Tibial artery (tissue), 4 donors: Measurements from ENCODE around the gene GAS2L3.
"Not testable (repeated sequence)": the region's sequence is repeated elsewhere in the genome, so short reads cannot be mapped to it uniquely, and the experiment has no call there.

Experiments
- DNase-seq, 2 donors: peaks; one replicate each; pipeline ENCODE4 v3.0.0-alpha.2; 2019
- H3K27ac ChIP-seq, 2 donors: fragments of 200-600 bp; sonication (generic) in 1 of 2; 1 replicate in 1 of 2; 2 replicates in 1 of 2; pipeline ENCODE4 v1.5.1; 2018 to 2019; ENCODE audit warnings: mild to moderate bottlenecking in 1 of 2
- H3K27me3 ChIP-seq, 2 donors: fragments of 200-600 bp; sonication (generic) in 1 of 2; one replicate each; pipeline versions ENCODE4 v1.5.1 to v1.6.0; 2016 to 2019
- H3K36me3 ChIP-seq, 3 donors: fragments of 200-600 bp; sonication (generic) in 2 of 3; one replicate each; pipeline ENCODE4 v1.5.1; 2016 to 2019; ENCODE audit warnings: mild to moderate bottlenecking in 2 of 3
- H3K4me1 ChIP-seq, 4 donors: fragments of 200-600 bp; sonication (generic) in 2 of 4; 1 replicate in 3 of 4; 2 replicates in 1 of 4; pipeline ENCODE4 v1.5.1; 2016 to 2019
- H3K4me3 ChIP-seq, 2 donors: fragments of 200-600 bp; sonication (generic) in 1 of 2; 1 replicate in 1 of 2; 2 replicates in 1 of 2; pipeline ENCODE4 v1.5.1; 2018 to 2019; ENCODE audit warnings: mild to moderate bottlenecking in 2 of 2
- H3K9me3 ChIP-seq, 3 donors: fragments of 200-600 bp; sonication (generic) in 1 of 3; one replicate each; pipeline ENCODE4 v1.5.1; 2016 to 2019
- CTCF ChIP-seq, 2 experiments: fragments of 200-600 bp in 1 of 2; fragments of 450-650 bp in 1 of 2; IDR thresholded peaks; one replicate each; pipeline ENCODE4 v1.5.1; 2017 to 2019; ENCODE audit warnings: antibody characterized with exemption in 2 of 2, mild to moderate bottlenecking in 1 of 2, moderate library complexity in 1 of 2
- intact Hi-C: fragments of 100-400 bp; cut with DNase I; formaldehyde crosslinking; loops from one replicate; pipeline ENCODE4 v1.15.0; 2023; ENCODE audit warnings: low total_unique reads

The GAS2L3 gene

GRCh38 chr12:100593490-100593889, 20.0 kb downstream of the GAS2L3 start:
- Histone ChIP-seq H3K4me3 (no peak overlapping the region), H3K27me3 (no peaks in the 10 kb centered on the region), H3K9me3 (peaks cover 0 to 4% (median 2%) of the 10 kb centered on the region in 3 donors), H3K4me1 (no peaks in the 10 kb centered on the region), H3K27ac (no peak overlapping the region), H3K36me3 (no peaks in the 10 kb centered on the region)
- DNase-seq, result no peak
- intact Hi-C loops, result no loop called here
- TF ChIP-seq CTCF (IDR thresholded peaks at IDR 0.05), result no peak

GRCh38 chr12:100601626-100602025, 28.1 kb downstream of the GAS2L3 start:
- Histone ChIP-seq H3K27me3 (no peaks in the 10 kb centered on the region), H3K27ac (no peak overlapping the region), H3K4me3 (no peak overlapping the region), H3K9me3 (peaks cover 0 to 4% (median 0%) of the 10 kb centered on the region in 3 donors), H3K36me3 (no peaks in the 10 kb centered on the region), H3K4me1 (no peaks in the 10 kb centered on the region)
- no peak for DNase-seq
- no peak for TF ChIP-seq CTCF (IDR thresholded peaks at IDR 0.05)
- intact Hi-C loops, result no loop called here

DNA sequence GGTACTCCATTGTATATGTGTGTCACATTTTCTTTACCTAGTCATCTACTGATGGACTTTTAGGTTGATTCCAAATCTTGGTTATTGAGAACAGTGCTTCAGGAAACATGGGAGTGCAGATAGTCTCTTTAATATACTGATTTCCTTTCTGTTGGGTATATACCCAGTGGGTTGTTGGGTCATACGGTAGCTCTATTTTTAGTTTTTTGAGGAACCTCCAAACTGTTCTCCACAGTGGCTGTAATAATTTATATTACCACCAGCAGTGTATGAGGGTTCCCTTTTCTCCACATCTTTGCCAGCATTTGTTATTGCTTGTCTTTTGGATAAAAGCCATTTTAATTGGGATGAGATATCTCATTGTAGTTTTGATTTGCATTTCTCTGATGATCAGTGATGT, 29.5 kb downstream of the GAS2L3 start:
- intact Hi-C loops, H3K4me3 ChIP-seq, H3K9me3 ChIP-seq, H3K27me3 ChIP-seq, DNase-seq, H3K4me1 ChIP-seq, H3K27ac ChIP-seq, H3K36me3 ChIP-seq: not testable (repeated sequence)

GRCh38 chr12:100608776-100609175, 35.3 kb downstream of the GAS2L3 start:
- no peak for TF ChIP-seq CTCF (IDR thresholded peaks at IDR 0.05)
- Histone ChIP-seq H3K27ac (no peak overlapping the region), H3K27me3 (no peaks in the 10 kb centered on the region), H3K4me3 (no peak overlapping the region), H3K9me3 (peaks cover 0 to 4% (median 0%) of the 10 kb centered on the region in 3 donors), H3K4me1 (no peaks in the 10 kb centered on the region), H3K36me3 (no peaks in the 10 kb centered on the region)
- intact Hi-C loops, result no loop called here
- DNase-seq, result peak in 1 of 2 donors; percentile 64

DNA sequence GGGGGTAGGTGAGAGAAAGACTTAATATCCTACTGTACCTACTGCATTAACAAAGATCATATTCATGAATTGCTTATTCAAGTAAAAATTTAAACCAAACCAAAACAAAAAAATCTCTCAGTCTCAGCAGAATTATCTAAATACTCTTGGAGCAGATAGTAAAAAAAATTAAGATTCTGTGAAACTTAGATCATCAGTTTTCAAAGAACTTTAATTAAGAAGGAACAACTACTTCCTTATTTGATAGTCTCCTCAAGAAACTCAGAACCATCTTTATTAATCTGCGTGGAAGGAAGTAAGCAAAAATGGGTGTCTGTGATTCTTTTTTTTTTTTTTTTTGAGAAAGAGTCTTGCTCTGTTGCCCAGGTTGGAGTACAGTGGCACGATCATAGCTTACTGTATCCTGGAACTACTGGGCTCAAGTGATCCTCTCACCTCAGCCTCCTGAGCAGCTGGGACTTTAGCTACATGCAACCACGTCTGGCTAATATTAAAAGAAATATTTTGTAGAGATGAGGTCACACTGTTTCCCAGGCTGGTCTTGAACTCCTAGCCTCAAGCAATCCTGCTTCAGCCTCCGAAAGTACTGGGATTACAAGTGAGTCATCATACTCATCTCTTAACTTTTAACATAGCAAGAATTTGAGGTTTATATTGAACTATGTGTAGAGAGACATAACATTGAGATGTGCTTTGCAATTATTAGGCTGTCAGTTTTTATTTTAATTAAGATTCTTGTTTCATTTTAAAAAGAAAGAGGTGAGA, 37.4 kb downstream of the GAS2L3 start:
- TF ChIP-seq CTCF (IDR thresholded peaks at IDR 0.05), result no peak
- no peak overlapping the region for H3K4me3 ChIP-seq
- H3K27ac ChIP-seq, result no peak overlapping the region
- no peak for DNase-seq
- peaks cover 0 to 4% (median 0%) of the 10 kb centered on the region in 3 donors for H3K9me3 ChIP-seq
- H3K27me3 ChIP-seq, result no peaks in the 10 kb centered on the region
- H3K4me1 ChIP-seq, result no peaks in the 10 kb centered on the region
- intact Hi-C loops, result no loop called here
- no peaks in the 10 kb centered on the region for H3K36me3 ChIP-seq

- no peaks in the 10 kb centered on the region for H3K36me3 ChIP-seq
- H3K4me3 ChIP-seq, result no peak overlapping the region
- H3K27me3 ChIP-seq, result no peaks in the 10 kb centered on the region
- no peak overlapping the region for H3K27ac ChIP-seq
- intact Hi-C loops, result no loop called here
- DNase-seq, result no peak
- no peaks in the 10 kb centered on the region for H3K9me3 ChIP-seq
- no peaks in the 10 kb centered on the region for H3K4me1 ChIP-seq
- TF ChIP-seq CTCF (IDR thresholded peaks at IDR 0.05), result no peak
These were observed 39.1 kb downstream of the GAS2L3 start for GRCh38 chr12:100612606-100613005.
